Activated CD8-positive, alpha-beta T cell treated with anti-CD3 and anti-CD28 coated beads for 36 hours (primary cell): ENCODE data around the gene ATG16L2. TPM values are rescaled to one million over a fixed set of nuclear protein-coding genes. Genes with fewer than 3 reads are reported as not detected.
"Not testable (repeated sequence)": the region's sequence is repeated elsewhere in the genome, so short reads cannot be mapped to it uniquely, and the experiment has no call there.

Experiments used
- ATAC-seq: fragments of 200-7000 bp; cut with Tn5 transposase; one replicate; pipeline ENCODE4 v1.10.0; 2021; ENCODE audit warnings: mild to moderate bottlenecking, moderate library complexity
- CTCF ChIA-PET: fragments of 350-600 bp; sonication (Branson Sonifier 250); formaldehyde crosslinking; loops from one replicate; lab custom pipeline; 2021; ENCODE audit warnings: antibody characterized with exemption; lab: Charles Lee
- POLR2A ChIA-PET: fragments of 350-600 bp; sonication (Branson Sonifier 250); formaldehyde crosslinking; loops from one replicate; lab custom pipeline; 2021; ENCODE audit warnings: antibody characterized with exemption; lab: Charles Lee
- DNase-seq: peaks from one replicate; pipeline ENCODE4 v3.0.0-alpha.2; 2020
- H3K27ac Mint-ChIP-seq: one replicate; pipeline ENCODE4 v1.8.0; 2021; ENCODE audit warnings: mild to moderate bottlenecking, mixed read lengths
- H3K27me3 Mint-ChIP-seq: one replicate; pipeline ENCODE4 v1.8.0; 2021; ENCODE audit warnings: mixed read lengths
- H3K36me3 Mint-ChIP-seq: one replicate; pipeline ENCODE4 v1.8.0; 2021; ENCODE audit warnings: low read depth, mixed read lengths
- H3K4me1 Mint-ChIP-seq: one replicate; pipeline ENCODE4 v1.8.0; 2021; ENCODE audit warnings: low read depth, mixed read lengths
- H3K4me3 Mint-ChIP-seq: one replicate; pipeline ENCODE4 v1.8.0; 2021; ENCODE audit warnings: mild to moderate bottlenecking, moderate library complexity, mixed read lengths
- H3K9me3 Mint-ChIP-seq: one replicate; pipeline ENCODE4 v1.8.0; 2021; ENCODE audit warnings: mixed read lengths
- CTCF ChIP-seq: fragments of 200-600 bp; IDR thresholded peaks from one replicate; pipeline ENCODE4 v1.8.0; 2022; ENCODE audit warnings: antibody characterized with exemption, mild to moderate bottlenecking
- intact Hi-C: fragments of 100-400 bp; cut with micrococcal nuclease; formaldehyde crosslinking; loops from one replicate; pipeline ENCODE4 v1.10.0; 2022
- total RNA-seq, 2 experiments: library from RNA; stranded (reverse); gene quantifications; one replicate each; pipeline ENCODE4 v1.2.3, GENCODE V29; 2021

The ATG16L2 gene
- total RNA-seq, 2 experiments from 2014 or later, result 70.8 to 71.4 TPM

DNA sequence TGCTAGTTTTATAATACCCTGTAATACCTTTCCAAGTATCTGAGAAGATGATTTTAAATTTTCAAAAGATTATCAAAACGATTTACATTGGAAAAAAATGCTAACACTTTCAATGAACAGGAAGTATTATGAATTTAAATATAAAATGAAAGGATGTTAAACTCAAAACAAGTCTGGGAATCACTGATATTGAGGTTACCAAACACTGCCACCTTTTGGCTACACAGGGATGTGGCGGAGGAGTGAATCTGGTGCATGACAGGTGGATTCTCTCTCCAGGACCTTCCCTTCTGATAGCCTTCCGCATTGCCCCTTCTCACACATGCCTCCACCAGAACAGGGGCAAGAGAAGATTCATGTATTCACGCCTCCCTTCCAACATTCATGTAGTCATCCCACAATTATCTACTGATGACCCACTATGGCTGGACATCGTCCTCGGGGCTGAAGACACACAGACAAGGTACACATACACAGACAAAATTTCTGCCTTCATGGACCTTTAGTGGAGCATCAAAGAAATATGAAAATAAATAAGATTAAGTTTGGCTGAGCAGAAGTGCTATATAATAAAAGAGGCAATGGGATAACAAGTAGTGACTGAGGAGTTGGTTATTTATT, 34.7 kb downstream of the ATG16L2 start:
- DNase-seq (peak; percentile 64), ATAC-seq (peak; percentile 76)
- TF ChIP-seq CTCF, result peak; percentile 58
- H3K27ac Mint-ChIP-seq, result no peak overlapping the region
- no peaks in the 10 kb centered on the region for H3K9me3 Mint-ChIP-seq
- no peak overlapping the region for H3K4me3 Mint-ChIP-seq
- H3K4me1 Mint-ChIP-seq, result peaks cover 2% of the 10 kb centered on the region
- no peaks in the 10 kb centered on the region for H3K36me3 Mint-ChIP-seq
- no peaks in the 10 kb centered on the region for H3K27me3 Mint-ChIP-seq
- intact Hi-C loops, result no loop called here
- ChIA-PET POLR2A (no interaction called here), CTCF (interaction anchor here (1.0 to 1.1 kb wide), 3 partner anchors 75 to 123 kb away, joined by 3 read pairs; no protein-coding TSS in a partner anchor)

DNA sequence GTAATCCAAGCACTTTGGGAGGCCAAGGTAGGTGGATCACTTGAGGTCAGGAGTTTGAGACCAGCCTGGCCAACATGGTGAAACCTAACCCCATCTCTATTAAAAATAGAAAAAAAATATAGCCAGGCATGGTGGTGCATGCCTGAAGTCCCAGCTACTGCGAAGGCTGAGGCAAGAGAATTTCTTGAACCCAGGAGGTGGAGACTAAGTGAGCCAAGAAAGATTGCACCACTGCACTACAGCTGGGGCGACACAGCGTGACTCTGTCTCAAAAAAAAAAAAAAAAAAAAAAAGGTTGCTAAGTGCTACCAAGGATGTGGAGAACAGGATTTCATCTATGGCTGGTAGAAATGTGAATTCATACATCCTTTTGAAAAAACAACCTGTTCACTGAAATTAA, 36.6 kb downstream of the ATG16L2 start:
- POLR2A ChIA-PET, result no interaction called here
- ATAC-seq (no peak), DNase-seq (no peak)
- Mint-ChIP-seq H3K4me3 (no peak overlapping the region), H3K9me3 (no peaks in the 10 kb centered on the region), H3K4me1 (peaks cover 2% of the 10 kb centered on the region), H3K27me3 (no peaks in the 10 kb centered on the region), H3K27ac (no peak overlapping the region), H3K36me3 (no peaks in the 10 kb centered on the region)
- CTCF ChIA-PET, result no interaction called here
- no peak for TF ChIP-seq CTCF
- intact Hi-C loops, result no loop called here

DNA sequence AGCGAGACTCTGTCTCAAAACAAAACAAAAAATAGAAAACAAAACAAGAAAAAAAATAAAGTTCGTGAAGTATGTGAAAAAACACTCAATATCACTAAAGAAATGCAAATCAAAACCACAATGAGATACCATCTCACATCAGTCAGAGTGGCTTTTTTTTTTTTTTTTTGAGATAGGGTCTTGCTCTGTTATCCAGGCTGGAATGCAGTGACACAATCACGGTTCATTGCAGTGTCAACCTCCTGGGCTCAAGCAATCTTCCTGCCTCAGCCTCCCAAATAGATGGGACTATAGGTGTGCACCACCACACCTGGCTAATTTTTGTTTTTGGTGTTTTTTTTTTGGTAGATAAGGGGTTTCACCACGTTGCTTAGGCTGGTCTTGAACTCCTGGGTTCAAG, 37.5 kb downstream of the ATG16L2 start:
- intact Hi-C loops, result no loop called here
- Mint-ChIP-seq H3K27me3 (no peaks in the 10 kb centered on the region), H3K4me1 (peaks cover 2% of the 10 kb centered on the region), H3K36me3 (no peaks in the 10 kb centered on the region), H3K27ac (no peak overlapping the region), H3K4me3 (no peak overlapping the region), H3K9me3 (no peaks in the 10 kb centered on the region)
- ChIA-PET CTCF (no interaction called here), POLR2A (no interaction called here)
- TF ChIP-seq CTCF, result no peak
- DNase-seq (no peak), ATAC-seq (no peak)

DNA sequence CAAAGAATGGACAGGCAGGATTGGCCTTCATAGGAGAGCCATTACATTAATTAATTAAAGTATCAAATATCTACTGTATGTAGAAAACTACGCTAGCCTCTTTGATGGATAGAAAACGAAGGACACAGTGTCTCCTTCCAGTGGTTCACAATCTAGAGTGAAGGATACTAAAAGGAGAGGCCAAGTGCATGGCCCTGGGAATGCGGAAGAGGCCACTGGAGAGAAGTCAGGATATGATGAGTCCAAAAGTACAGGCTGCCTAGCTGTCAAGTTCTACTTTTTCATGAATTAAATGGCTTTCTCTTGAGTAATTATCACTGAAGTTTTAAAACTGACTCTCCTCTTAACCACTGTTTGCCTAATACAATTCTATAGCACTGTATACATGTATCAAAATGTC, 41.9 kb downstream of the ATG16L2 start:
- ChIA-PET POLR2A (no interaction called here), CTCF (no interaction called here)
- no peaks in the 10 kb centered on the region for H3K9me3 Mint-ChIP-seq
- DNase-seq (no peak), ATAC-seq (no peak)
- no peak overlapping the region for H3K4me3 Mint-ChIP-seq
- H3K4me1 Mint-ChIP-seq, result no peaks in the 10 kb centered on the region
- intact Hi-C loops, result no loop called here
- TF ChIP-seq CTCF, result no peak
- H3K27me3 Mint-ChIP-seq, result no peaks in the 10 kb centered on the region
- H3K27ac Mint-ChIP-seq, result no peak overlapping the region
- peaks cover 5% of the 10 kb centered on the region for H3K36me3 Mint-ChIP-seq

- Mint-ChIP-seq H3K9me3 (no peaks in the 10 kb centered on the region), H3K4me3 (no peak overlapping the region), H3K36me3 (peaks cover 5% of the 10 kb centered on the region), H3K27ac (no peak overlapping the region), H3K27me3 (no peaks in the 10 kb centered on the region), H3K4me1 (no peaks in the 10 kb centered on the region)
- no peak for DNase-seq
- no peak for ATAC-seq
- CTCF ChIA-PET, result interaction anchor here (1.5 to 4.5 kb wide), 2 partner anchors 12 to 321 kb away, joined by 4 to 15 read pairs; no protein-coding TSS in a partner anchor
- intact Hi-C loops, result no loop called here
- POLR2A ChIA-PET, result interaction anchor here (0.6 kb wide), 1 partner anchor 300 kb away, joined by 3 read pairs; no protein-coding TSS in a partner anchor
- TF ChIP-seq CTCF, result no peak
Observed at GRCh38 chr11:72856551-72857345, 42.5 kb downstream of the ATG16L2 start.

DNA sequence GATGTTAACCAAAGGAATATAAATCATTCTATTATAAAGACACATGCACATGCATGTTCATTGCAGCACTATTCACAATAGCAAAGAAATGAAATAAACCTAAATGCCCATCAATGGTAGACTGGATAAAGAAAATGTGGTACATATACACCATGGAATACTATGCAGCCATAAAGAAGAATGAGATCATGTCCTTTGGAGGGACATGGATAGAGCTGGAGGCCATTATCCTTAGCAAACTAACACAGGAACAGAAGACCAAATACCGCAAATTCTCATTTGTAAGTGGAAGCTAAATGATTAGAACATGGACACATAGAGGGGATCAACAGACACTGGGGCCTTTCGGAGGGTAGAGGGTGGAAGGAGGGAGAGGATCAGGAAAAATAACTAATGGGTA, 44.1 kb downstream of the ATG16L2 start:
- H3K4me3 Mint-ChIP-seq, H3K36me3 Mint-ChIP-seq, ATAC-seq, POLR2A ChIA-PET, H3K27me3 Mint-ChIP-seq, H3K4me1 Mint-ChIP-seq, intact Hi-C loops, DNase-seq, H3K27ac Mint-ChIP-seq, H3K9me3 Mint-ChIP-seq: not testable (repeated sequence)
- CTCF ChIA-PET, result interaction anchor here (1.5 to 4.5 kb wide), 2 partner anchors 10 to 320 kb away, joined by 4 to 15 read pairs; no protein-coding TSS in a partner anchor
